Lower leg skin (tissue), 4 donors: ENCODE data around the gene PTCH1. TPM values are rescaled to one million over a fixed set of nuclear protein-coding genes. Genes with fewer than 3 reads are reported as not detected.

Experiments used
- DNase-seq, 2 donors: peaks; one replicate each; pipeline ENCODE4 v3.0.0-alpha.2; 2019; ENCODE audit warnings: low spot score in 2 of 2
- H3K4me3 ChIP-seq: fragments of 200-600 bp; sonication (generic); 2 replicates; pipeline ENCODE4 v1.5.1; 2017; ENCODE audit warnings: mild to moderate bottlenecking, low read depth; ENCODE audit not compliant: poor library complexity, severe bottlenecking
- CTCF ChIP-seq, 3 donors: fragments of 450-650 bp; IDR thresholded peaks; one replicate each; pipeline ENCODE4 v1.5.1; 2016; ENCODE audit warnings: antibody characterized with exemption in 3 of 3, mild to moderate bottlenecking in 3 of 3, moderate library complexity in 2 of 3
- POLR2A ChIP-seq, 2 donors: fragments of 450-650 bp; IDR thresholded peaks; one replicate each; pipeline ENCODE4 v1.6.1; 2016 to 2017; ENCODE audit warnings: antibody characterized with exemption in 2 of 2, mild to moderate bottlenecking in 1 of 2, moderate library complexity in 1 of 2
- WGBS, 2 donors: methylation state at CpG; one replicate each; pipeline ENCODE4 v1.1.5; 2018; 5-methylcytosine and 5-hydroxymethylcytosine counted together
- intact Hi-C: fragments of 100-400 bp; cut with DNase I; formaldehyde crosslinking; loops from one replicate; pipeline ENCODE4 v1.15.0; 2023; ENCODE audit warnings: low total_unique reads
- total RNA-seq, 4 donors: library from RNA; depleted of rRNA; stranded (reverse); fragments of >200 nt; gene quantifications; one replicate each; pipeline ENCODE4 v1.1.0, GENCODE V29; 2016

Gene PTCH1
- total RNA-seq, 4 donors from 2014 or later, result 16.5 to 25.6 (median 20.9) TPM

- no peak overlapping the region for H3K4me3 ChIP-seq
- WGBS, 2 donors, result 85 to 89% methylated on average over 9 of the region's 9 CpGs
- TF ChIP-seq CTCF (IDR thresholded peaks at IDR 0.05) (no peak), POLR2A (IDR thresholded peaks at IDR 0.05) (no peak)
- DNase-seq, result no peak
- intact Hi-C loops, result no loop called here
Measured at GRCh38 chr9:95438561-95439357, 78.0 kb downstream of the PTCH1 start.

DNA sequence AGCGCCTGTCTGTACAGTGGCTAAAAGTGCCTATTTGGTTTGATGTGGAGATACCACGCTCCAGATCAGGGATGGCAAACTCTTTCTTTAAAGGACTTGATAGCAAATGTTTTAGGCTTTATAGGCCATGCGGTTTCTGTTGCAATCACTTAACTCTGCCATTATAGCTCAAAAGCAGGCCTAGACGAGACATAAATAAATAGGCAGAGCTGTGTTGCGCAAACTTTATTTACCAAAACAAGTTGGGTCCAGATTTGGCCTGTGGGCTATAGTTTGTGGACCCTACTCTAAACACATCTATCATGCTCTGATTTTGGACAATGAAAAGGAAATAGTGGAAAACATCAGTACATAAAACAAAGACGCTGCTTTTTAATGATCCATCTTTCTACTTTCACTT, 79.2 kb downstream of the PTCH1 start:
- DNase-seq, result no peak
- intact Hi-C loops, result no loop called here
- no peak overlapping the region for H3K4me3 ChIP-seq

GRCh38 chr9:95436416-95436815, 80.4 kb downstream of the PTCH1 start:
- 93 to 97% methylated on average over 7 of the region's 7 CpGs for WGBS, 2 donors
- intact Hi-C loops, result no loop called here
- TF ChIP-seq CTCF (IDR thresholded peaks at IDR 0.05), result no peak
- no peak for TF ChIP-seq POLR2A (IDR thresholded peaks at IDR 0.05)
- H3K4me3 ChIP-seq, result no peak overlapping the region
- DNase-seq, result no peak

More for the DNA sequence above, 79.2 kb downstream of the PTCH1 start:
- no peak for TF ChIP-seq CTCF (IDR thresholded peaks at IDR 0.05)
- no peak for TF ChIP-seq POLR2A (IDR thresholded peaks at IDR 0.05)
- 86% methylated on average over 6 of the region's 6 CpGs for WGBS, 2 donors

GRCh38 chr9:95435074-95435728, 81.6 kb downstream of the PTCH1 start:
- no peak for TF ChIP-seq CTCF (IDR thresholded peaks at IDR 0.05)
- TF ChIP-seq POLR2A (IDR thresholded peaks at IDR 0.05), result no peak
- 76 to 88% methylated on average over 6 of the region's 6 CpGs for WGBS, 2 donors
- intact Hi-C loops, result no loop called here
- no peak overlapping the region for H3K4me3 ChIP-seq
- no peak for DNase-seq

DNA sequence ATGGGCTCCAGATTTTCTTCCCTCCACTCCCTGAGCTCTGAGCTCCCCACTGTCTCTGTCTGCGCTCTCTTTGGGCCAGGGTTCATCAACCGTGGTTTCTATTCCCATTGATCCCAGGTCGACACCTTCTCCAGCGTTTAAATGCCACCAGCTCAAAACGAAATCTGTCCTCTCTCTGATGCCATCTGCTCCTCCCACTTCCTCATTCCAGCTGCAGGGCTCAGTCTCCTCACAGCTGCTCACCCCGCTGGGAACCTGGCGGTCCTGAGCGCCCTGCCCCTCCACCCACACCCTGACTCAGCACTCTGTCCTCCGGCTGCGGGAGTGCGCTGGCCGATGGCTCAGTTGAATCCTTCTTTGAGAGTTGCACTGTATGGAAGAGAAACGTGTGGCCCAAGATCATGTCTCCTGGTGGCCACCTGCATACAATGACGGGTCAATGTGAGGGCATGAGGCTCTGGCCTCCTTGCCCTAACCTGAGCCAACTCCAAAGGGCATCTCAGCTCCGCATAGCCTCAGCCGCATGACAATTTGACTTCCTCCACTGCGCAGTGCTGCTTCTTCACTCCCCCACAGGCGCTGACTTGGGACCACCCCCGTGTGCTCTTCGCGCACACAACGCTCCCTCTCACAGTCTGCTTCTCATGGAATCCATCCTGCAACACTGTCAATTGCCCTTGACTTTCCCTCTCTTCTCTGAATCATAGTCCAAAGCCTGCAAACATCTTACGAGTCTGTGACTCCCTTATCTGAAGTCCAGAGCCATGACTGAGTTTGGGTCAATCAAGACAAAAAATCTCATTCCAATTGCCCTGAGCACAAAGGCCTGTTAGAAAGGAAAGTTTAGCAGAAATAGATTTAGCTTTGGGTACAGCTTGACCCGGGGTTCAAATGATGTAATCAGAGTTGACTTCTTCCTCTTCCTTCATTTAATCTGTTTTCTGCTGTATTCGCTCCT, 82.4 kb downstream of the PTCH1 start:
- no peak for DNase-seq
- intact Hi-C loops, result no loop called here
- H3K4me3 ChIP-seq, result no peak overlapping the region
- 87 to 91% methylated on average over 25 of the region's 25 CpGs for WGBS, 2 donors
- TF ChIP-seq CTCF (IDR thresholded peaks at IDR 0.05) (no peak), POLR2A (IDR thresholded peaks at IDR 0.05) (no peak)
